CD4-positive, alpha-beta T cell treated with Interferon gamma for 1 hour (primary cell): ENCODE measurements around the gene KRT79.

Source experiments
- DNase-seq: peaks from one replicate; pipeline ENCODE4 v3.0.0-alpha.2; 2020

The KRT79 gene

GRCh38 chr12:52788192-52788875 is 45.8 kb downstream of the KRT79 start:
- DNase-seq, result no peak

- no peak for DNase-seq
Measured at GRCh38 chr12:52787324-52788191, 46.6 kb downstream of the KRT79 start.

- DNase-seq, result no peak
Measured at GRCh38 chr12:52784909-52785308, 49.2 kb downstream of the KRT79 start.

GRCh38 chr12:52783563-52784316 is 50.4 kb downstream of the KRT79 start:
- no peak for DNase-seq

GRCh38 chr12:52782502-52782901 is 51.6 kb downstream of the KRT79 start:
- DNase-seq, result no peak

GRCh38 chr12:52781399-52782082 is 52.6 kb downstream of the KRT79 start:
- no peak for DNase-seq

- no peak for DNase-seq
Measured at GRCh38 chr12:52779914-52780313, 54.2 kb downstream of the KRT79 start.

GRCh38 chr12:52778833-52779232 is 55.3 kb downstream of the KRT79 start:
- no peak for DNase-seq

GRCh38 chr12:52777566-52777965 is 56.5 kb downstream of the KRT79 start:
- DNase-seq, result no peak

- DNase-seq, result no peak
Measured at GRCh38 chr12:52776913-52777395, 57.2 kb downstream of the KRT79 start, which contains the start of gene KRT76. Gene KRT76 (minus strand): TSS chr12:52777345. CDS start chr12:52777291, 54 bp downstream.

- DNase-seq, result no peak
Measured at GRCh38 chr12:52776435-52776834, 57.7 kb downstream of the KRT79 start.

GRCh38 chr12:52774629-52775250 is 59.4 kb downstream of the KRT79 start:
- no peak for DNase-seq

GRCh38 chr12:52772772-52773171 is 61.3 kb downstream of the KRT79 start:
- no peak for DNase-seq

GRCh38 chr12:52772188-52772587 is 61.9 kb downstream of the KRT79 start:
- no peak for DNase-seq

GRCh38 chr12:52771505-52771904 is 62.6 kb downstream of the KRT79 start:
- no peak for DNase-seq
